Fibroblast of lung (primary cell): ENCODE measurements around the gene PPIG. TPM values are rescaled to one million over a fixed set of nuclear protein-coding genes. Genes with fewer than 3 reads are reported as not detected.

Experiments used
- DNase-seq, 2 donors: peaks; one replicate each; pipeline versions ENCODE4 v3.0.0 to v3.0.0-alpha.2; 2010; ENCODE audit warnings: low read depth in 2 of 2
- H2AFZ ChIP-seq: 2 replicates; pipeline ENCODE4 v1.5.1; 2012; ENCODE audit warnings: low read length, control low read depth, inconsistent platforms
- H3K27ac ChIP-seq: 2 replicates; pipeline ENCODE4 v1.5.1; 2011; ENCODE audit warnings: low read length, control low read depth; ENCODE audit not compliant: insufficient read depth
- H3K27me3 ChIP-seq: 2 replicates; pipeline ENCODE4 v1.5.1; 2011; ENCODE audit warnings: mild to moderate bottlenecking, low read length; ENCODE audit not compliant: control insufficient read depth, insufficient read depth
- H3K36me3 ChIP-seq: 2 replicates; pipeline ENCODE4 v1.5.1; 2011; ENCODE audit warnings: low read length; ENCODE audit not compliant: control insufficient read depth, insufficient read depth
- H3K4me1 ChIP-seq: 2 replicates; pipeline ENCODE4 v1.5.1; 2011; ENCODE audit warnings: low read length; ENCODE audit not compliant: control insufficient read depth, insufficient read depth; ENCODE audit errors: extremely low read depth
- H3K4me2 ChIP-seq: 2 replicates; pipeline ENCODE4 v1.5.1; 2011; ENCODE audit warnings: low read length, control low read depth; ENCODE audit not compliant: insufficient read depth; ENCODE audit errors: extremely low read depth
- H3K4me3 ChIP-seq, 4 experiments: fragments of 200-600 bp in 1 of 4; sonication (generic) in 1 of 4; replicated peaks in 1 of 4; 2 replicates each; pipeline ENCODE4 v1.5.1; 2011 to 2016; ENCODE audit warnings: low read length in 4 of 4, low read depth in 3 of 4, mild to moderate bottlenecking in 3 of 4, control low read depth in 2 of 4, inconsistent platforms in 1 of 4, mixed read lengths in 1 of 4; ENCODE audit not compliant: insufficient read depth in 1 of 4; ENCODE audit errors: control extremely low read depth in 1 of 4
- H3K79me2 ChIP-seq: 2 replicates; pipeline ENCODE4 v1.5.1; 2012; ENCODE audit warnings: mild to moderate bottlenecking, low read length, inconsistent platforms; ENCODE audit not compliant: control insufficient read depth, insufficient read depth
- H3K9ac ChIP-seq: 2 replicates; pipeline ENCODE4 v1.5.1; 2011; ENCODE audit warnings: mild to moderate bottlenecking, low read length, control low read depth; ENCODE audit not compliant: insufficient read depth
- H3K9me3 ChIP-seq: 2 replicates; pipeline ENCODE4 v1.5.1; 2012; ENCODE audit warnings: low read depth, low read length; ENCODE audit not compliant: control insufficient read depth, insufficient read depth
- H4K20me1 ChIP-seq: 2 replicates; pipeline ENCODE4 v1.5.1; 2011; ENCODE audit warnings: low read length; ENCODE audit not compliant: control insufficient read depth, insufficient read depth; ENCODE audit errors: extremely low read depth
- EZH2 ChIP-seq: IDR thresholded peaks from 2 replicates; pipeline ENCODE4 v1.5.1; 2012; ENCODE audit warnings: low read length, control low read depth, mild to moderate bottlenecking; ENCODE audit errors: missing control alignments
- polyA plus RNA-seq, 2 donors: library from polyadenylated mRNA; depleted of rRNA in 1 of 2; stranded (reverse) in 1 of 2; unstranded in 1 of 2; fragments of >200 nt; gene quantifications; 2 replicates each; pipeline ENCODE4 v1.2.1, GENCODE V29; 2011 to 2012; ENCODE audit warnings: missing spikeins in 1 of 2
- total RNA-seq: library from RNA; depleted of rRNA; stranded (reverse); fragments of >200 nt; gene quantifications from 2 replicates; pipeline ENCODE4 v1.2.1, GENCODE V29; 2014
- TF ChIP-seq, protein P1 (sequence below), 2 donors: IDR thresholded peaks in 1 of 2; conservative IDR thresholded peaks in 1 of 2; 1 replicate in 1 of 2; 2 replicates in 1 of 2; pipeline ENCODE4 v1.5.1; 2011 to 2012; ENCODE audit warnings: low read length in 2 of 2, control low read depth in 1 of 2, inconsistent platforms in 1 of 2, low read depth in 1 of 2, mild to moderate bottlenecking in 1 of 2

PPIG gene
- total and polyA plus RNA-seq, 2 donors (not counting 1 experiment from before 2014, with no cell fraction given): 31.7 to 45.5 TPM

DNA sequence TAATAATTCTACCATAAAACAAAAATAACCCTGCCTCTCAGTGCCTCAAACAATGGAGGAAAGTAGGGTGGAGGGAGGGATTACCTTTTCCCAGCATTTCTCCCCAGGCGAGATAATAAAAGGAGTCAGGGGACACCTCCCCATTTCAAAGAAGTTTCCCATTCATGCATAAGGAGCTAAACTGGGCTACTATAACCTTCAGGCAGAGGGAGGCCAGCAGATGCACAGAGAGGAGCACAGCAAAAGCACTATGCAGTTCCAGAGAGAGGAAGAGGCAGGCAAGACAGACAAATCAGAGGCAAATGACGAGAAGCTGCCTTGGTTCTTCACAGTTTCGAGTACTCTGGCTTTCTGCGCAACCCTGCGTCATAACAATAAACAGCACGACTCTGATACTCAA is 92.7 kb downstream of the PPIG start:
- Histone ChIP-seq H3K4me2 (no peak overlapping the region), H3K9ac (no peak overlapping the region), H3K27ac (no peak overlapping the region), H3K36me3 (no peaks in the 10 kb centered on the region), H4K20me1 (no peaks in the 10 kb centered on the region), H3K27me3 (no peaks in the 10 kb centered on the region), H3K4me1 (no peaks in the 10 kb centered on the region), H2AFZ (no peak overlapping the region), H3K9me3 (no peaks in the 10 kb centered on the region), H3K4me3 (no peak overlapping the region), H3K79me2 (no peaks in the 10 kb centered on the region)
- TF ChIP-seq, protein P1, sequence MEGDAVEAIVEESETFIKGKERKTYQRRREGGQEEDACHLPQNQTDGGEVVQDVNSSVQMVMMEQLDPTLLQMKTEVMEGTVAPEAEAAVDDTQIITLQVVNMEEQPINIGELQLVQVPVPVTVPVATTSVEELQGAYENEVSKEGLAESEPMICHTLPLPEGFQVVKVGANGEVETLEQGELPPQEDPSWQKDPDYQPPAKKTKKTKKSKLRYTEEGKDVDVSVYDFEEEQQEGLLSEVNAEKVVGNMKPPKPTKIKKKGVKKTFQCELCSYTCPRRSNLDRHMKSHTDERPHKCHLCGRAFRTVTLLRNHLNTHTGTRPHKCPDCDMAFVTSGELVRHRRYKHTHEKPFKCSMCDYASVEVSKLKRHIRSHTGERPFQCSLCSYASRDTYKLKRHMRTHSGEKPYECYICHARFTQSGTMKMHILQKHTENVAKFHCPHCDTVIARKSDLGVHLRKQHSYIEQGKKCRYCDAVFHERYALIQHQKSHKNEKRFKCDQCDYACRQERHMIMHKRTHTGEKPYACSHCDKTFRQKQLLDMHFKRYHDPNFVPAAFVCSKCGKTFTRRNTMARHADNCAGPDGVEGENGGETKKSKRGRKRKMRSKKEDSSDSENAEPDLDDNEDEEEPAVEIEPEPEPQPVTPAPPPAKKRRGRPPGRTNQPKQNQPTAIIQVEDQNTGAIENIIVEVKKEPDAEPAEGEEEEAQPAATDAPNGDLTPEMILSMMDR (conservative IDR thresholded peaks at IDR 0.05 in 1 of 2, IDR thresholded peaks at IDR 0.05 in 1 of 2; ENCODE audit: low read depth in 1 of 2, low read length in 2 of 2): no peak
- no peak for TF ChIP-seq EZH2
- no peak for DNase-seq

DNA sequence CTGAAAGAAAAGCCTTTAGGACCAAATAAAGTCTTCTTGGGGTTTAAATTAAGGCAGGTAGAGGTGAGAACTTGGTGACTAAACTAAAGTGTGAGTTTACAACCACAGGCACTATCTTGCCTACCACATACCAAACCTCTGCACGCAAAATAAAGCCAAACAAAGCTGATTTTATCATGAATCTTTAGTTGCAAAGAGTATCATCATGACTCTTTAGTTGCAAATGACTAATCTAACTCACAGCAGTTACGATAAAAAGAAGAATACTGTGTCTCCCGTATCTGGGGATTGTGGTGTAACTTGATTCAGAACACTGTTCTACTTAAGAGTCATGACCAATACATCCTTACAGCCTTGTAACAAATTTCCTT is 98.9 kb downstream of the PPIG start:
- TF ChIP-seq, protein P1 (conservative IDR thresholded peaks at IDR 0.05 in 1 of 2, IDR thresholded peaks at IDR 0.05 in 1 of 2; ENCODE audit: low read depth in 1 of 2, low read length in 2 of 2): no peak
- H3K9me3 ChIP-seq: no peaks in the 10 kb centered on the region
- H3K9ac ChIP-seq: no peak overlapping the region
- H2AFZ ChIP-seq: no peak overlapping the region
- H3K79me2 ChIP-seq: no peaks in the 10 kb centered on the region
- H4K20me1 ChIP-seq: no peaks in the 10 kb centered on the region
- H3K27me3 ChIP-seq: no peaks in the 10 kb centered on the region
- no peak overlapping the region for H3K4me2 ChIP-seq
- no peak overlapping the region for H3K4me3 ChIP-seq
- H3K27ac ChIP-seq: no peak overlapping the region
- no peaks in the 10 kb centered on the region for H3K36me3 ChIP-seq
- no peaks in the 10 kb centered on the region for H3K4me1 ChIP-seq
- DNase-seq: no peak

DNA sequence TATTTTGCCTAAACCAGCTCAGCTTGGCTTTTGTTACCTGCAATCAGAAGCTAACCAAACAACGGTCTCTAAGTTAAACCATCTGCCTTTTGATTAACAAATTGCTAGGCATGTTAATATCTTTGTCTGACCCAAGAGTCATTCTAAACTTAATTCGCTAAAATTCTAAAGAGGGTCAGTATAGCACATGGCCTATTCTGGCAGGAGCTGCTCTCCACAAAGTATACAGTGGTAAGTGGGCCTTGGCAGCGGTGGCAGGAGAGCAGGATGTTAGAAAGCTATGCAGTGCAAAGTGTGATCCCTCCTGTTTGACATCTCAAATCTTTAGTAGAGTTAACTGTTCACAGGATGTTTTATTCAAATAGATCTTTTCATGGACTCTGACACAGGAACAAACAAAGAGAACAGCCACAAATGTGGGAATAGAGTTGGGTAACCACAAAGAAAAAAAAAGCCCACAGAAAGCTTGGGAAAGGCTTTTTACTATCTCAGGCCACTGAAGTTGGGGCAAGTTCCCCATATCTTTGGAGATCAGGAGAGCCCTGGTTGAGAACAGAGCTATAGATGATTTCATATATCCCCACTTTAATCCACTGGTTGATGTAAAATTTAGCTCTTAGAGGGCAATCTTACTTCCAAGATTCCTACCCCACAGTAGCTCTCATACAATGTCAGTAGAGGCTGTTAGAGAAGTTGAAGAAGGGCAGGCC is 99.4 kb downstream of the PPIG start:
- Histone ChIP-seq H3K27me3 (no peaks in the 10 kb centered on the region), H3K4me2 (no peak overlapping the region), H3K9me3 (no peaks in the 10 kb centered on the region), H3K4me1 (no peaks in the 10 kb centered on the region), H3K79me2 (no peaks in the 10 kb centered on the region), H3K4me3 (no peak overlapping the region), H4K20me1 (no peaks in the 10 kb centered on the region), H3K36me3 (no peaks in the 10 kb centered on the region), H3K27ac (no peak overlapping the region), H2AFZ (no peak overlapping the region), H3K9ac (no peak overlapping the region)
- DNase-seq: no peak
- TF ChIP-seq, protein P1 (conservative IDR thresholded peaks at IDR 0.05 in 1 of 2, IDR thresholded peaks at IDR 0.05 in 1 of 2; ENCODE audit: low read depth in 1 of 2, low read length in 2 of 2): no peak
